ENCODE data around the gene AP2A2.

AP2A2 gene

GRCh38 chr11:893008-893654, 32.5 kb upstream of the AP2A2 start:
- no peak for DNase-seq (ENCODE audit: low read depth)
- TF ChIP-seq, protein P1, sequence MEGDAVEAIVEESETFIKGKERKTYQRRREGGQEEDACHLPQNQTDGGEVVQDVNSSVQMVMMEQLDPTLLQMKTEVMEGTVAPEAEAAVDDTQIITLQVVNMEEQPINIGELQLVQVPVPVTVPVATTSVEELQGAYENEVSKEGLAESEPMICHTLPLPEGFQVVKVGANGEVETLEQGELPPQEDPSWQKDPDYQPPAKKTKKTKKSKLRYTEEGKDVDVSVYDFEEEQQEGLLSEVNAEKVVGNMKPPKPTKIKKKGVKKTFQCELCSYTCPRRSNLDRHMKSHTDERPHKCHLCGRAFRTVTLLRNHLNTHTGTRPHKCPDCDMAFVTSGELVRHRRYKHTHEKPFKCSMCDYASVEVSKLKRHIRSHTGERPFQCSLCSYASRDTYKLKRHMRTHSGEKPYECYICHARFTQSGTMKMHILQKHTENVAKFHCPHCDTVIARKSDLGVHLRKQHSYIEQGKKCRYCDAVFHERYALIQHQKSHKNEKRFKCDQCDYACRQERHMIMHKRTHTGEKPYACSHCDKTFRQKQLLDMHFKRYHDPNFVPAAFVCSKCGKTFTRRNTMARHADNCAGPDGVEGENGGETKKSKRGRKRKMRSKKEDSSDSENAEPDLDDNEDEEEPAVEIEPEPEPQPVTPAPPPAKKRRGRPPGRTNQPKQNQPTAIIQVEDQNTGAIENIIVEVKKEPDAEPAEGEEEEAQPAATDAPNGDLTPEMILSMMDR (IDR thresholded peaks at IDR 0.05; ENCODE audit: low read depth, low read length, missing control alignments) = no peak
- no peak overlapping the region for H3K4me3 ChIP-seq (ENCODE audit: low read depth, low read length)

GRCh38 chr11:894575-895201, 31.0 kb upstream of the AP2A2 start:
- H3K4me3 ChIP-seq (ENCODE audit: low read depth, low read length) = no peak overlapping the region
- DNase-seq (ENCODE audit: low read depth) = no peak
- TF ChIP-seq, protein P1 (IDR thresholded peaks at IDR 0.05; ENCODE audit: low read depth, low read length, missing control alignments) = peak; percentile 21

DNA sequence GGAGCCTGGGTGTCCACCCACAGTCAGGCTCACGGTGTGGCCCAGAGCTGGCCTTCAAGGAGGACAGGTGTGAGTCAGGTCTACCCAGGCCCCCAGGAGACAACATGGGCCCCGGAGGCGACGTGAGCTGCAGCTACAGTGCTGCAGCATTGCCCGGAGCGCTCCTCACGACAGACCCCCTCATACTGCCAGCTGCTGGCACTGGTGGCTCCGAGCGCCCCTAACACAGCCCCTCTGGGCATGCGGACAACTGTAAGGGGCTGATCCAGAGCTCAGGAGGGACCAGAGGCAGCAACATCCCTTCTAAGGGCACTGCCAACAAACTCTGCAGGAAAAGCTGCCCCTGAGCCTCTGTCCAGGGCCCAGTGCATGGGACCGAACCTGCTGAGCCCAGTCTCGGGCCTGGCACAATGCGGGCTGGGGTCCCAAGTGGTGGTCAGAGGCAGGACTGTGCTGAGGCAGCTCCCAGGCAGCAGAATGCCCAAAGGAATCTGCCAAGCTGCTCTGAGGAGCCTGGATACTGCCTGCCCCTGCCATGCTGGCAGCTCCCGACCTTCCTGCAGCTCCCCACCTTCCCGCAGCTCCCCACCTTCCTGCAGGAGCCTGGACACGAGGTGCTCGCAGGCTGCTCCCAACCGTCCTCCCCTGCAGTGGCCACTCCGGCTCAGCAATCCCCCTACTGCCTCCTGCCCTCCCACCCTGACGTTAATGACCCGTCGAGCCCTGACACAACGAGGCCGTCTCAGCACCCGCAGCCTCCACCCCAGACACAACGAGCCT, 30.1 kb upstream of the AP2A2 start:
- DNase-seq (ENCODE audit: low read depth) = no peak
- TF ChIP-seq, protein P1 (IDR thresholded peaks at IDR 0.05; ENCODE audit: low read depth, low read length, missing control alignments) = no peak
- no peak overlapping the region for H3K4me3 ChIP-seq (ENCODE audit: low read depth, low read length)

DNA sequence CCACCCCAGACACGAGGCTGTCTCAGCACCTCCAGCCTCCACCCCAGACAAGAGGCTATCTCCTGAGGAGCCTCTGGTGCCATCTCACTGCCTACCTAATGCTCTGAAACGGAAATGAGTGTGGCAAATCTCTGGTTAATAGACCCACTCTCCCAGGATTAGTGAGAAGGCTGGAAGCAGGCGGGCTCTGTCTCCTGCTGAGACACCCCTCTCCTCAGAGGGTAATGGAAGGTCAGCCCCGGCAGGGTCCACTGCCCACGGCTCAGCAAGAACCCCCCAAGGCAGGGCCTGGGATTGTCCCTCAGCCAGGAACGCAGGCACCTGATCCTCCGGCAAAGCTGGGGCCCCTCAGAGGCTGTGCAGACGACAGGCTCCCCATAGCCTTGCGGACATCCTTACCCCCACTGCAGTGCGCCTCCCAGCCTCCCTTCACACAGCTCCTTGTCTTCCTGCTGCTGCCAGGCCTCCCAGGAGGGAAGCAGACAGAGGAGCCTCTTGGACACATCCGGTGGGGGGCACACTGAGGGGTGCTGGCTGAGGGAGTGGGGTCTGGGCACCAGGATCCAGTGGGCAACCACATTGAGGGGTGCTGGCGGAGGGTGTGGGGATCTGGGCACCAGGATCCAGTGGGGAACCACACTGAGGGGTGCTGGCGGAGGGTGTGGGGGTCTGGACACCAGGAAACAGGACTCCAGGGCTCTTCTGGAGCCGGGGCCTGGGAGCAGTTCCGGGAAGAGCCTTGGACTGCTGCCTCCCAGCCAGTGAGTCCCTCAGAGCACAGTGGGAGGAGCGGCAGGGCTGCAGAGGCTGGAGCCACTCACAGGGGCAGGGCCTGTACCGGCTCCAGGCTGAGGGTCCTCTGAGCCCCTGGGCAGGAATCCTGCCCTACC, 28.2 kb upstream of the AP2A2 start:
- DNase-seq (ENCODE audit: low read depth) = no peak
- TF ChIP-seq, protein P1 (IDR thresholded peaks at IDR 0.05; ENCODE audit: low read depth, low read length, missing control alignments) = no peak
- no peak overlapping the region for H3K4me3 ChIP-seq (ENCODE audit: low read depth, low read length)

GRCh38 chr11:898143-898511, 27.5 kb upstream of the AP2A2 start:
- H3K4me3 ChIP-seq (ENCODE audit: low read depth, low read length) = no peak overlapping the region
- TF ChIP-seq, protein P1 (IDR thresholded peaks at IDR 0.05; ENCODE audit: low read depth, low read length, missing control alignments) = peak; percentile 20
- DNase-seq (ENCODE audit: low read depth) = no peak

DNA sequence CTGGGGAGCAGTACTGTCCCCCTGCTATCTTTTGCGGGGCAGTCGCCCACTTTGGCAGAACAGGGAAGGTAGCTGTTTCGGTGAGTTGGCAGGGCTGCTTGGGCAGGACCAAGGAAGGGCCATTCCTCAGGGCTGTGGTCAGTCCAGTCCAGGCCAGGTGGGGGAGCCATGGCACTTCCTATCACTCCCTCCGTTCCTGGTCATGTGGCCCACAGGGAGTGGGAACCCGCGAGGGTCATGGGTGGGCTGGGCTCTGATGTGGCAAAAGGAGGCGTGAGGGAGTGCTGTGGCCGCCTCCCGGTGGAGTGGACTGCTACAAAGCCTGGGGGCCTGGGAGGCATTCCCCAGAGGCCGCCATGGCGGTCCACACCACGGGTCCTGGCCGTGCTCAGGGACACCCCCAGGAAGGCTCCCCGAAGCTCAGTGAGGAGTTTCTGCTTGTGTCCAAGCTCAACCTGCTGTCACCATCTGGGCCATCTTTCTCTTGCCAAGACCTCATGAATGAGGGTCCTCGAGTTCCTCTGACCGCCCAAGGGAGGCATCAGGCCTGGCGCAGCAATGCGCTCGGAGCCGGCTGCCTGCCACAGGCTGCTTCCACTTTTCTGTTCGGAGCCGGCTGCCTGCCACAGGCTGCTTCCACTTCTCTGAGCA, 27.0 kb upstream of the AP2A2 start:
- TF ChIP-seq, protein P1 (IDR thresholded peaks at IDR 0.05; ENCODE audit: low read depth, low read length, missing control alignments) = peak; percentile 11
- no peak for DNase-seq (ENCODE audit: low read depth)
- no peak overlapping the region for H3K4me3 ChIP-seq (ENCODE audit: low read depth, low read length)
